SK-N-MC (cell line): ENCODE results near the gene SNAI3.

Source experiments
- EZH2 ChIP-seq: fragments of 200-600 bp; sonication (generic); IDR thresholded peaks from one replicate; pipeline ENCODE4 v1.6.1; 2017; ENCODE audit warnings: antibody characterized with exemption
- FOXP2 ChIP-seq: optimal IDR thresholded peaks from 2 replicates; pipeline ENCODE3; 2011; ENCODE audit warnings: mild to moderate bottlenecking, moderate library complexity; ENCODE audit not compliant: insufficient read depth; ENCODE audit errors: extremely low read length, control extremely low read depth
- POLR2AphosphoS5 ChIP-seq: IDR thresholded peaks from 2 replicates; pipeline ENCODE4 v1.6.1; 2012; ENCODE audit warnings: mild to moderate bottlenecking, low read depth, low read length, borderline replicate concordance

DNA sequence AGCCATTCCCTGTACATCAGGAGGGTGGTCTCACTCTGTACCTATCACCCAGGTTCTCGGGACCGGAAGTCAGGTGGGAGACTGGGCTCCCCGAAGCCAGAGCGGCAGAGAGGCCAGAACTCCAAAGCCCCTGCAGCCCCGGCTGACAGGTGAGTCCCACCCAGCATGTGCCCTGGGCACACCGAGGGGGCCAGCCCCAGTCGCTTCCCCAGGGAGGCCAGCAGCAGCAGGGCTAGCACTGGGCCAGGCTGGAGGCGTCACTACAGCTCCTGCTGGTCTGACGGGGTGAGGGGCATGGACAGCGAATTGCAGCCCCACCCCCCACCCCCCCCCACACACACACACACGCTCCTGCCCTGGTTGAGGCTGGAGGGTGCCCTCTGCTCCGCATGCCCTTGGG is 55.9 kb downstream of the SNAI3 start:
- TF ChIP-seq POLR2AphosphoS5 (no peak), EZH2 (no peak), FOXP2 (no peak)
